Activated CD4-positive, alpha-beta T cell treated with anti-CD3 and anti-CD28 coated beads, Interleukin-2, amount 50 U/mL, for 16 hours (primary cell): ENCODE results near the gene CNOT4.

ENCODE experiments used
- DNase-seq: peaks from one replicate; pipeline ENCODE4 v3.0.0-alpha.2; 2020

CNOT4 gene

DNA sequence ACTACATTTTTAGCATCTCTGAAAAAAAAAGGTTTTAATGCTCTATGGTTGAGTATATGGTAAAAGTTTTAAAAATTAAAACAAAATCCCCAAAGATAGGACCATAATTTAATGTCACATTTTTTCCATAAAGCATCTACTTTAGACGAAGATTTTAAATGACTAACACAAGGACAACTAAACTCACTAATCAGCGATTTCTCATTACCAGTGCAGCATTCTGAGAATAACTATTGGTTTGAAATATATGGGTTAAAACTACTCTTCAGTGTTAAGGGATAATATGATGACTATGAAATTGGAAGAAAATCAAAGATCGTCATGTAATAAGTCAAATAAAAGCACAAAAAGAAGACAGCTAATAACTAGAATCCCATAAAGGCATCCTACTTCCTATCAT is 118.4 kb downstream of the CNOT4 start:
- DNase-seq: no peak

DNA sequence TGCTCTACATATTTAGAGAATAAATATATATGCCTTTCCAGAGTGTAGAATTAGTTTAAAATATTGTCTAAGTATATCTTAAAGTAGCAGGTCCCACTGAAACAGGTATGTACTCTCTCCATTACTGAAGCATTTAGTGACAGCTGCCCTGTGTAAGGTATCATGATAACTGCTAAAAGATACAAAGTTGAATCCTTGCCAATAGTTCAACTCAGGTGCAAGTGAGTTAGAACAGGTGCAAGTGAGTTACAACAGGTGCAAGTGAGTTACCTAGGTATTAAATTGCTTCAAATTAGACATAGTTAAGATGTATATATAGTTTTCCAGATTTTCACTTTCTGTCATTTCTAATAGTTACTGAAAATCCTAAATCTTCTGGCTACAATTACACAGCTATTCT is 119.1 kb downstream of the CNOT4 start:
- DNase-seq: no peak

DNA sequence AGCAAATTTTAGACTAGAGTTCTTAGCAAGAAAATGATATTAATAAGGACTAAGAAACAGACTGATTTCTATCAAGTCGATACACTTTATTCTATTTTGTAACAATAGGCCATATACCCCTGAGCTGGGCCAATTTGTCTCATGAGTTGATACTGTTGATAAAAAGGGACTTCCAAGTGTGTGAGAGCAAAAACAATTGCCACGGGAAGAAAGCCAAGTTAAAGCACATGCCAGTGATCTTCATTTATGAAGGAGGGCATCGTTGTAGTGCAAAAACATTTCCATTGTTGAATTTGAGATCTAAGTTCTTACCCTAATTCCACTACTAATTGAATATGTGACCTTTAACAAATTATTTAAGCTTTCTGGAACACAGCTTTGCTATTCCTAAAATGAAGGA is 119.9 kb downstream of the CNOT4 start:
- DNase-seq: no peak

DNA sequence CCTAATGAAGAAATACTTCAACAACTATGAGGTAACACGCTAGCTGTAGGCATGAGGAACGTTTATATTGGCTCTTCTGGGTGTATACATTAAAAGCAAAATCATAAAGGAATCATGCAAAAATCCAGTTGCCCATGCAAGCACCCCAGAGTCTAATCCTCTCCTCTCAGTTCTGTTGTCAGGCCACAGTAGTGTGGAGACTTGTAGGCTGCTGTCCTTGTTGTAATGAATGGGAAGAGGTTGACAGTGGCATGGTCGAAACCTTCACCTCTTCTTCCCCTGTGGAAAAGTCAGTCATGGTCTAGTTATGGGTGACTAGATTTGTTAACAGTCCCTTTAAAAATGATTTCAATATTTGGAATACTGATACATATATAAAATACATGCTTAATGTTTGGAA is 121.3 kb downstream of the CNOT4 start:
- no peak for DNase-seq

DNA sequence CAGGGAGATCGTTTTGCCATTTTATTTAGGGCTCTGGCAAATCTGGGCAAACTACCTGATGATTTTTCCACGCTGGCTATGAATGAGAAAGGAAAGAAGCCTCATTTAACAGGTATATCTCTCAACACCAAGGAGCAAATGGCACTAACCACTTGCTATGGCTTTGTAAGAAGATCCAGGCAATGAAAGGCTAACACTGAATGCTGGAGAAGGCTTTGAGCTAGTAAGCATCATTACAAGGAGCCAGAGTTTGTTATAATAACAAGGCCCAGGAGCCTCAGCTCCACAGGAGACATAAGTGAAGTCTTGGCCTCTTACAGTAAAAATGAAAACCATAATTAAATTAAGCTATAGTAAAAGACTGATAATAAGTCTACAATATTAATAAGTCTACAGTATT is 123.1 kb downstream of the CNOT4 start:
- no peak for DNase-seq

DNA sequence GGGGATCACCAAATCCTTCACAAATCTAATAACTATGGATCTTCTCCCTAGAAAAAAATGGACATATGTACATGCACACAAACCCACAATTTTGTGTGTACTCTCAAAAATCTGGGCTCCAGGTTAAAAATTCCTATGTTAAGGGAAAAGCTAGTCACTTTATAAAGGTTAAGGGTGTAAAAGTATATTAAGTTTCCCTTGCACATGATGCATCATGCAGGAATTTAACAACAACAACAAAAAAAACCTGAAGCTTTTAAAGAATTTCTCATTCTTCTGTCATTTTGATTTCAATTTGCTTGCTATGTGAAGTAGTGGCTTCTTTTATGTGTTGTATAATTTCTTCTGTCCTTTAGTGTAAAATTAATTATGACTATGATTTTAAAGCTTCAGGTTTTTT is 123.7 kb downstream of the CNOT4 start:
- no peak for DNase-seq

DNA sequence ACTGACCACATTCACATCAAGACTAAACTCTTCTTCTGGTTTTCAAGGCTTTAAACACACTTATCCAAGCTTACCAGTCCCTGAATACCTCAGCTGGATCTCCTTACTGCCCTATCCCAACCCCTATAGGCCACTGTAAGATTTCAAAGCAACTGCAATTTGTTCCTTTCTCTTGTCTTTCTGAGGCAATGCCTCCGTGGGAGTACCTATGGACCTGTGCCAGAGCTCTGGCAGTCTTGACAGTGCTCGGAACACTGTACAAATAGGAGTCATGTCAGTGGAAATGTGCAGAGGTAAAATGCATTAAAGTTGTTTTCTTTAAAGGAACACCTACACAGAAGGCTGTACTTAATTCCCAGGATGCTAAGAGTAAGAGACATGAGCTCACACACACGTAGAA is 124.7 kb downstream of the CNOT4 start:
- no peak for DNase-seq

DNA sequence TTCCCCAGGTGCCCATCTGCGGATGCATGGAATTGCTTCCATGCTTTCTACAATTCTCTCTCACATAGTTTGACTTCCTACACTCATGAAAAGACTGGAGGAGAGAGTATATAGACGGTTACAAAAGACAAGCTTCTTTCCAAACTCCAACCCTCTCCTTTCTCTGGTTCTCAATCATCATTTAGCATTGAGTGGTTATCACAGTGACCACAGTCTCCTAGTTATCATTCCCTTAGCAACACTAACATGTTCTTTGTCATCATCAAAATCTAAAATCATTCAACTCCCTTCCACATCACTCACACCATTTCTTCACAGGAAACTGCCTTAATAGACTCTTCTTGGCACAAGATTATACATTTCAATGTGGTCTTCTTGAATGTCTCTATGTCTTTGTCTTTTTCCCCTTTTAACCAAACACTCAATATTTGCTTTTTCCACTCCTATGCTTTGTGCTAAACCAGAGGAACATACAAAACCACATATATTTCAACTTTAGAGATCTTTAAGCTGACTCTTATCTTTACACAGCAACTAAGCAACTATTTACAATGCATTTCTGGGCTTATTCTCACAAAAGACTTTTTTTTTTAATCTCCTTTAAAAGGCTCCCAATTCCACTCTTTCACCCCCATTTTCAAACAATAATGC is 126.3 kb downstream of the CNOT4 start:
- DNase-seq: peak; percentile 11

DNA sequence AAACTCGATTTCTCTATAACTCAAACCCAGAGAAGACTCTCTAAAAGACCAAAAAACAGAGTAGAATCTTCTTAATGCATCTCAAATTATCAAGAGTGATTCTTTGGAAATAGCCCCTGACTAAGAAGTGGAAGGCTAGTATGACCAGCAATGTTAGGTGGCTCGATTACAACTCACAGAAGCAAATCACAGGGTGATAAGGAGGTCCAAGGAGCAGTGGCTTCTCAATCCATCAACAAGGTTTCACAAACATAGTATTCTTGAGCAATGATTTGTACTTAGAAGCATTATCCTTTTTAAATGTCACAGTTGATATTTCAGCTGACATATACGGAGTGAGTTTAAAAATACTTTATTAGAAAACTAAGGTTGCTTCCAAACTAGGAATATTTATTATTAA is 127.7 kb downstream of the CNOT4 start:
- DNase-seq: no peak

DNA sequence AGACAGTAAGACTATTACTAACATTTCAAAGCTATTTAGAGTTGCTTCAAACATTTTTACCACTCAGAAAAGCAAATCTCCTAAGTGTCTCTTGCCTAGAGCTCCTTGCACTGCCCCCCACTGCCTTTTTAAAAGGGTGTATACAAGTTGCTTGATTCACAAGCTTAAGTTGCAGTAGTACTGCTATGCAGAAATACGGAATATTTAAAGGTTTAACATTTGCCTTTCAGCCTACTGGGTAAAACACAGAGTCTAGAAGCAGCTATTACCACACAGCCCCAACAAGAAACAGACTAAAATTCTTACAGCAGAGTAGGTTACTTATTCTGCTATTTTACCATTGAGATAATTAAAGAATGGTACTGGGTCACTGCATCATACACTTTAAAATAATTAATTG is 128.5 kb downstream of the CNOT4 start:
- DNase-seq: no peak

DNA sequence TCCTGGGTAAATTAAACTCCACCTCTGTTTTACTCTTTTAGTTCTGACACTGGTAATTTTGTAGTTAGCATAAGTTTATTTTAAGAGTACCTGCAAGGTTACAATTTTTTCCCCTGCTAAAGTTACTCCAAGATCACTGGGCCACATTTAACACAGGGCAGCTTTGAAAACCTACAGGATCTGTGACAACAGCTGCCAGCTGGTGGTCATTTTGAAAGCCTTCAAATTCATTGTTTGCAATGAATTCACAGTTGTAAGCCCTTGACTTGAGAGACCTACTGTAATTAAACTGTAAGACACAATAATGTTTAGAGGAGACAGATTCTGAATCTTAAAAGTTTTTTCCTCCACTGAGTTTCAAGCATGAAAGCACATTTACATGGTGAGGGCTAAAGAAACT is 129.6 kb downstream of the CNOT4 start:
- no peak for DNase-seq

DNA sequence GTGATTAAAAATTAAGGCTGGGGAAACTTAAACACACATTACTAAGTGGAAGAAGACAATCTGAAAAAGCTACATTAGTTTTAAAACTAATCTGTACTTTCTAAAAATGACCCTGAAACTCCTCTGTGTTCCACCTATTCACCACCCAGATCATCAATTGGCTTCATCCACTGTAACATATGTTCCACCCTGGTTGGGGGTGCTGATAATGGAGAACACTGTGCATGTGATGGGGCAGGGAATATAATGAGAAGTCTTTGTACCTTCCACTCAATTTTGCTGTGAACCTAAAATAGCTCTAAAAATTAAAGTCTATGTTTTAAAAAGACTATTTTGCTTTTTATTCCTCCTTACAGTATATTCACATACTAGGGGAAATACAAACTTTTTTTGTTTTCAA is 132.7 kb downstream of the CNOT4 start:
- no peak for DNase-seq

DNA sequence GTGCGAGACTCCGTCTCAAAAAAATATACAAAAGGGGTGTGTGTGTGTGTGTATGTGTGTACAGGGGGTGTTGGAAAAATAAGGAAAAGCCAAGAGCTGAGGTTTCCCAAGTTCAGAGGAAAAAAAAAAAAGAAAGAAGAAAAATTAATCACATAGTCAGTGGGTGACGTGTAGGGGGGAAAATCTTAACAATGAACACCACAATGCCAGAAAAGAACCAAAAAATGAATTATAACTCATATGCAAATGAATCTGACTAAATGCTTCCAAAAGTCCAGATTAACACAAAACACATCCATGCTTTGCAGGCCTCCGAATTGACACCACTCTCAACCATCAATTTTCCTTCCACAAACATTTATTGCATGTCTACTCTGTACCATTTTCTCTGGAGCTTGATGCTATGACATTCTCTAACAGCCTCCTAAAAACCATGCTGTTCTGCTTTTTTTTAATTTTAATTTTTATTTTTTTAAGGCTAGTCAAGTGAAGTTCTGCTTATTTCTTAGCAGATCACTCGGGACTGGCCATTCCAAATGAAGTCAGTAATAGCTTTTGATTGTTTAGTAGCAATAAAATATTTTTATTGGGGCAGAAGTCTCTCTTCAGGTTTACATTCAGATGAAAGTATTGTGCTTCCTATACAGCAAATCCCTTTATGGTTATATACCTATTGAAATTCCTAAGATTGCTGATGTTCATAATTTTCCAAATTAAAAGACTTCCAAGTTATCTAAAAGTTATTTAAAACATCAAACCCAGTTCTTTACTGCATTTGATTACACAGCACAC is 133.8 kb downstream of the CNOT4 start:
- DNase-seq: no peak

DNA sequence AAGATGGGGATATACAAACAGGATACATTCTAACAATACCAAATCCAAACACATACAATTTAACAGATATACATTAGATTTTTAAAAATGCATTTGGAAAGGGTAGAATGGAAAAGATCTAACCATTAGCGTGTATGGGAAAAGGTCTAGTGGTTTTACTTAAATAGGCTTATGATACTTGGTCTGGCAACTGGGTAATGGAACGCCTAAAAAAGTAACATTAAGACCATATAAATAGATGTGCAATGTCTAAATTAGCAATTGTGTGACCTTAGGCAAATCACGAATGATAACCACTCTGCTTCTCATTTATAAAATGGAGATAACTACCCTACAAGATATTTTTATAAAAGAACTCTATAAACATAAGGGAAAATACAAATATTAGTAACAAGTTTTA is 135.2 kb downstream of the CNOT4 start:
- DNase-seq: no peak

DNA sequence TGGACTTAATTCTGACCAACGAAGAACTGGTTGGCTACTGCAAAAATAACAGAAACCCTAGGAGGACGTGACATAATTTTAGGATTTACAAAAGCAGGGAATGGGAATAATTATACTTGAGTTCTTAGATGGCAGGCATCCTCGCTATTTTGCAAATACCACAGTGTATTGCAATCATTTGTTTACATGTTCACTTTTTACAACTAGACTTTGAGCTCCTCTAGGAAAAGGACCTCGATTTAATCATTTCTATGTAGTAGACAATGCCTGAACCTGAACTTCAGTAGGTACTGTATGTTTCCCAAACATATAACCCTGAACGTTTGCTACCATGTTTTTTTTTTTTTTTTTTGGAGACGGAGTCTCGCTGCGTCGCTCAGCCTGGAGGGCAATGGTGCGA is 137.7 kb downstream of the CNOT4 start:
- no peak for DNase-seq

DNA sequence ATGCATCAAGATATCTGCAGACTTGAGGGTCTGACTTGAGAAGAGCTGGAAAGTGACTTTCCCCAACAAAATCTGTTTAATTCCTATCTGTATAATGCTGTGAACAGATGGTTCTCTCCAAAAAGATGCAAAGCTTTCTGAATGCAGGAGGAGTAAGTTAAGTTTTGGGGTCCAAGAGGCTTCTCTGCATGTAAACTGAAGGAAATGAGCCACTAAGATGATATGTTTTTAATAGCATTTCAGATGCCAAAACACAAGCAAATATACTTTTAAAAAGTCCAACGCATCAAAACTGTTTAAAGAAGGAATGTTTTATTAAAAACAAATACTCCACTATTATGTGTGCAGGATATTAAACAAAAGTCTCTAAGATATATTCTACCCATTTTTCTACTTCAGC is 139.2 kb downstream of the CNOT4 start:
- DNase-seq: no peak

DNA sequence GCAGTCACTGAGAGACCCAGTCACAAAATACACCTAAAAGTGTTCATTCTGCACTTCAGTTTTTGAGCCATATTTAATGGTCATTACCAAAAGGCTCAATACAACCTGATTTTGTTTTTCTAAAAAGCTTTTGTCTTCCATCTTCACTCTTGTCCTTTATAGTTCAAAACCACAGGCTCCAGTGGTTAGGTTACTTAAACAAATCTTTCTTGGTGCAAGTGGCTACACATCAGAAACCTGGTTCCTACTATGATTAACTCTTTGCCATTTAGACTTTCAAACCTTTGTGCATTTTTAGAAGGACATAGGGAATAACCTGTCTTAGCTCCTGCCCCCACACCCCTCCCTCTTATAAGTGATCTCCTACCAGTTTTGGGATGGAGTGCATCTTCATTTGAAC is 140.5 kb downstream of the CNOT4 start:
- no peak for DNase-seq

DNA sequence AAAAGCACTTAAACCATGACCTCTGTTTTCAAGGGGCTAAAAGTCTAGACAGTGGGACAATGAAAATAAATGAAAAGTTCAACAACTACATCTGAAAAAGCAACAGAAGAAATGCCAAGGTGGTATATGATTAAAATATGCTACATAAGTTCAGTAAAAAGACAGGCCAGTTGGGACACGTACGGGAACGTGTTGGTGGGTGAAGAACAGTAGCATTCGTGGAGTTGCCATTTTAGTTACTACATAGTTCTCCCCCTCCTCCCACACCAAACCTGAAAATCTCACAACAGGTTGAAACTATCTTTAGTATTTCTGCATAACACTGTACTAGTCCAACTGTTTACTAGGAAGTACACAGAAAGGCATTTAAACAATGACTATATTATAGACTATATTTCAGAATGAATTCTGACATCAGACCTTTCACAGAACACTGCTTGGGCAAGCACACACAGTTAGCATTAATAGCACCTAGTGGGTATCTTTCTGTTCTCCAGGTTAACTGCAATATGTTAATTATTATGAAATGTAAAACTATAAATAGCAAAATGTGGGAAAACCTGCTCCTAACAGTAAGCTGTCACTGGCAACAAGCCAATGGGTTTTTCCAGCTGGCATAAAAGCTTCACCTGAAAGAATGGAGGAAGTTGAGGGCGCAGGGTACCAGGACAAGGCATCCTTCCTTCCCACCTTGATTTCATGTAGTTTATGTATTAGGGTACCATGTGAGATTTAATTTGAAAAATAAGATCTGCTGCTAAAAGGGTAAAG is 141.3 kb downstream of the CNOT4 start:
- no peak for DNase-seq

DNA sequence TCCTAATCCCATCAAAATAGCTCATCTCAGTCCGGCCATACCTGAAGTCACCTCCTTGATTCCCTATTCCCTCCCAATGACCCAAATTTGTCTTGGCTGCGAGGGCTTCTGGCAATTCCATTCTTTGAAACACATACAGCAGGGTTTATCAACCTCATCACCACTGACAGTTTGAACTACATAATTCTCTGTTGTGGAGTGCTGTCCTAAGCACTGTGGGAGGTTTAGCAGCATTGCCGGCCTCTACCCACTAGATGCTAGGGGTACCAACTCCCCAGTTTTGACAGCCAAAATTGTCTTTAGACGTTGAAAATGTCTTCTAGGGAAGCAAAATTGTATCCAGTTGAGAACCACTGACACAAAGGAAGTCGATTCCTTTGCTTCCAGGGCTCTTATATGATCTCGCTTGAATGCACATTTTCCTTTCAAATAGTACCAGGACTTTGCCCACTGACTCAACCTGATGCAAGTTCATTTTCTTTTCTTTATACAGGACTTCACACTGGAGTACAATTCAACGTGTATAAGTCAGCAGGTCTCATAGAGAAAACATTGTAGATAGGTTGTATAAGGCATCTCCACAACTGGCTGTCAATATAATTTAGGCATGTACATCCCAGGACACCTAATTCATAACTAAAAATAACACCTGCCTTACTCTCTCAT is 142.9 kb downstream of the CNOT4 start:
- DNase-seq: no peak

DNA sequence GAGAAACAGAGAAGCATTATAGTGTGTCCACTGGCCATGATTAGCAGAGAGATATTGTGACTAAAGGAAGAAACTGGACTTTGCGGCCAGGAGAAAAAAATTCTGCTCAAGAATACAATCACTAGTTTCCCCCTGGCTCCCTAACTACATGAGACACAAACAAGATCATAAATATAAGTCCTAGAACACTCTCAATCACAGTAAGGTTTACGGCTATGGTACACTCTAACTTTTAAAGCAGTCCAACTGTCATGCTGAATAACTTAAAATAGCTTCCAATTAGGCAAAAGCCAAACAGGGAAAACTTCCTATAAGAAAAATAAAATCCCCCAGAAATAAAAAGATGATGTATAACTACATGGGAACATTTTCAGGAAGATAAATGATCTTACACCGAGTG is 144.2 kb downstream of the CNOT4 start:
- no peak for DNase-seq

DNA sequence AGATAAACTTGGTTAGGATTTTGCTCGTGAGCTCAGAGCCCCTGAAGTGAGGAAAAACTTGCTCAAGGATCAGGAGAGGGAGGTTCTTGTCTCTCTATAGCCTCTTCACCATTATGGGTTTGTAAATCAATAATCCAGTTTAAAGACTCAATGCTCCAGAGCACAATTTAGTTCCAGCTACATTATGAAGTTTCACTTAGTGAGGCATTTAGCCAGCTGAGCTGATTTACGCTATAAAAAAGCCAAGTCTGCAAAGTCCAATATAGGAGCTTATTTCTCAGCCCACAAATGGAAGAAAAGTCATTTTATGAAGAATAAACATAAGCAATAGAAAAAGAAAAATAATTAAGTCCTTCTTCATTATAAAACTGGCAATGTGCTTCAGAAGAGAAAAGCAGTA is 145.7 kb downstream of the CNOT4 start:
- no peak for DNase-seq

DNA sequence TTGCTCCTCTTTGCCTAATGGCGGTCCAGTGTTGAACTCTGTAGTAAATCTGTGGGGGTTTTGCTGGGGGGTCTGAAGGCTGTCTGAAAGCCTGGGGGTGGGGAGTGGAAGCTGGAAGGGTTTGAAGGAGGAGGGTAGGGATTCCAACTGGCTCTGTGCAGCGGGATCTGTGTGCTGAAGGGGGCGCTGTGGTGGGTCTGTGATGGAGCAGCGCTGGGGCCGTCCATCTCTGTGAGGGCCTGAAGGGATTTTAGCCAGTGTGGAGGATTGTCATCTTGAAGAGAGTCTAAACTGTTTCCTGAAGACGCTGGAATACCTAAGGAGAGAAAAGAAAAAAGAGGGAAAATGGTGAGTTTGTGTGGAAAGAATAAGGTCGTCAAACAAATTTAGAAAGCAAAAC is 147.0 kb downstream of the CNOT4 start:
- no peak for DNase-seq

DNA sequence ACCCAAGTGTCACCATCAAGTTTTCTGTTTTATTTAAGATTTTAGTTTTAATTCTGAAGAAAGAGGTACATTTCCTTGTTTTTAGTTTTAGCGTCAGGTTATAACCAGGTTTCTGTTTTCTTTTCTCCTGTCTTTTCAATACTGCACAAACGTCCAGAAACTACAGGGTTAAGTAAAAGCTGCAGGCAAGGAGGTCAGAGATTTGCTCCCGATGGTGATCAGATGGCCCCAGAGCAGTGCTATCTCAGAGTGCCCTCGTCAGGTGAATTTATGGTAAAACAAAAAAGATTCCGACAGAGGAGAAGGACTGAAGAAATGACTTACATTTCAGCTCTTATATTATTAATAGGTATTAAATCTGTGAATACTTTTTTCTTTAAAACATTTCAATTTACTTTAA is 148.1 kb downstream of the CNOT4 start:
- DNase-seq: no peak

DNA sequence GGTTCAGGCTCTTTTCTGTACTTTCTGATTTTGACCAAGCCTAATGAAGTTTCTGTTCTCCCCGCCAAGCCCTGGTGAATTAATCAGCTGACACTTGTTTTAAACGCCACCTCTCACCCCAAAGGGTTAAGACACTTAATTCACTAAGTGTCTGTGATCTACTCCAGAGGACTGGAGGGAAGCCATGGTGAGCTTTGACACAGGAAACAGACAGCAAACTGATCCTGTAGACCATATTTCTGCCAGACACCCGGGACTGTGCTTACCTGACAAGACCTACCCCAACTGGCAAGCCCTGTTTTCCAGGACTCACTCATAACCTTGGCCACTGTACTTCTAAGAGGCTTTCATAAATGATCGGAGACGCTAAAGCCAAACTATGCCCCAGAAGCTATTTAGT is 150.3 kb downstream of the CNOT4 start:
- DNase-seq: no peak
